LNCaP clone FGC (cell line): ENCODE results near the gene ARMC9.
A peak's percentile ranks its signal among the peaks of the same experiment; 100 is the strongest.

Source experiments
- DNase-seq: peaks from one replicate; pipeline ENCODE4 v3.0.0-alpha.2; 2011; ENCODE audit warnings: low read depth
- H3K4me3 ChIP-seq: 2 replicates; pipeline ENCODE4 v1.5.1; 2011; ENCODE audit warnings: mild to moderate bottlenecking, low read depth, low read length, control low read depth
- TF ChIP-seq, protein P1 (sequence below): IDR thresholded peaks from 2 replicates; pipeline ENCODE4 v1.5.1; 2012; ENCODE audit warnings: mild to moderate bottlenecking; ENCODE audit not compliant: control insufficient read depth, insufficient read depth; ENCODE audit errors: extremely low read depth

Gene ARMC9

GRCh38 chr2:231198291-231199173, at the start of gene ARMC9:
ARMC9 (plus strand) TSS chr2:231198631; CDS start chr2:231206239, 7,608 bp downstream.
- TF ChIP-seq, protein P1, sequence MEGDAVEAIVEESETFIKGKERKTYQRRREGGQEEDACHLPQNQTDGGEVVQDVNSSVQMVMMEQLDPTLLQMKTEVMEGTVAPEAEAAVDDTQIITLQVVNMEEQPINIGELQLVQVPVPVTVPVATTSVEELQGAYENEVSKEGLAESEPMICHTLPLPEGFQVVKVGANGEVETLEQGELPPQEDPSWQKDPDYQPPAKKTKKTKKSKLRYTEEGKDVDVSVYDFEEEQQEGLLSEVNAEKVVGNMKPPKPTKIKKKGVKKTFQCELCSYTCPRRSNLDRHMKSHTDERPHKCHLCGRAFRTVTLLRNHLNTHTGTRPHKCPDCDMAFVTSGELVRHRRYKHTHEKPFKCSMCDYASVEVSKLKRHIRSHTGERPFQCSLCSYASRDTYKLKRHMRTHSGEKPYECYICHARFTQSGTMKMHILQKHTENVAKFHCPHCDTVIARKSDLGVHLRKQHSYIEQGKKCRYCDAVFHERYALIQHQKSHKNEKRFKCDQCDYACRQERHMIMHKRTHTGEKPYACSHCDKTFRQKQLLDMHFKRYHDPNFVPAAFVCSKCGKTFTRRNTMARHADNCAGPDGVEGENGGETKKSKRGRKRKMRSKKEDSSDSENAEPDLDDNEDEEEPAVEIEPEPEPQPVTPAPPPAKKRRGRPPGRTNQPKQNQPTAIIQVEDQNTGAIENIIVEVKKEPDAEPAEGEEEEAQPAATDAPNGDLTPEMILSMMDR: no peak
- peak within 1 kb of the TSS; percentile 85 for H3K4me3 ChIP-seq
- DNase-seq: no peak

DNA sequence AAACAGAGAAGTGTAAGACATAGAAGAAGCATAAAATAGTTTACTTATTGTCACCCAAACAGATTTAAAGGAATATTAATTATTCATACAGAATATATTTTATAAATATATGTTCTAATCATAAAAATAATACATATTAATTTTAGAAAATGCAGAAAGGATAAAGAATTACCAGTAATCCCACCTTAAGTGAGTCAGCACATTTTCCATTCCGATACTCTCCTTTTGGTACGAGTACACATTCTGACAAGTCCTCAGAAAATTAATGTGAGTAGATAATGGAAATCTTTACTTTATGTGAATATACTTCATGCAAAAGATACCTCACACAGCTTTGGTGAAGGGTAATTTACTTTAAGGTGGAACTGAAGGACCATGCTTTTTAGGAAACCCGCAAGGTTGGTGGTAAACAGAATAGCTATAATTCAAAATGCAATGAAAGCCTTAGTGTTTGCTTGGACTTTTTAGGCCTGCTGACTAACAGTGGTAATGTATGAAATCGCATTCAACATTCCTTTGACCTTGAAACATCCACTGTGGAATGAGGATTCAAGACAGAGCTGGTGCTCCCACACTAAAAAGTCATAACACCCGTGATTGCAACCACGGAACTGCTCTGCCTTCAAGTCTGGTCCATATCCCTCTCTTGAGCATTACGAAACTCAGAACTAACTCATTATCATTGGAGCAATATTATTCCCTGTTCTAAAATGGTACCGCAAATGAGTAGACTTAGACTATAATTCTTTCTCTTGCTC, 45.5 kb upstream of the ARMC9 start:
- DNase-seq: no peak
- TF ChIP-seq, protein P1: no peak
- H3K4me3 ChIP-seq: no peak overlapping the region

DNA sequence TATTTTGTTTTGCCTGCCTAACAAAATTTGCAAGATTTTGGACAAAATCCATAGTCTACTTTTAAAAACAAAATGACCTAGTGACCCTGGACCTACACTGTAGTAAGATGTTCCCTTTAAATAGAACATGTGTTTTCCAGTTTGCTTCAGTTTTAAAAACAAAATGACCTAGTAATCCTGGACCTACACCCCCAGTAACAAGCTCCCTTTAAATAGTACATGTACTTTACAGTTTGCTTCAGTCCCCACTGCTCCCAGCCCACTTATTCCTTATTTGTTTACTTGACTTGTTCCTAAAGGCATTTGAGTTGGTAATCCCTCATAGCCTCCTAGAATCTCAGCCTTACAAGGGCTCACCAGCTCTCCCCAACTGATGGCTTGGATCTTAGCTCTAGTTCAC, 39.1 kb upstream of the ARMC9 start:
- TF ChIP-seq, protein P1: no peak
- DNase-seq: no peak

GRCh38 chr2:231160701-231161100, 37.7 kb upstream of the ARMC9 start:
- no peak for DNase-seq
- TF ChIP-seq, protein P1: no peak
- no peak overlapping the region for H3K4me3 ChIP-seq

More for the DNA sequence above, 39.1 kb upstream of the ARMC9 start:
- no peak overlapping the region for H3K4me3 ChIP-seq

- DNase-seq: no peak
- TF ChIP-seq, protein P1: no peak
- H3K4me3 ChIP-seq: no peak overlapping the region
Observed at GRCh38 chr2:231161252-231161839, 37.1 kb upstream of the ARMC9 start.

- TF ChIP-seq, protein P1: no peak
- DNase-seq: no peak
- H3K4me3 ChIP-seq: no peak overlapping the region
Observed at GRCh38 chr2:231161877-231162329, 36.5 kb upstream of the ARMC9 start.
